ENCODE results near the gene DDX51. TPM values are rescaled to one million over a fixed set of nuclear protein-coding genes. Genes with fewer than 3 reads are reported as not detected.

DDX51 gene, protein sequence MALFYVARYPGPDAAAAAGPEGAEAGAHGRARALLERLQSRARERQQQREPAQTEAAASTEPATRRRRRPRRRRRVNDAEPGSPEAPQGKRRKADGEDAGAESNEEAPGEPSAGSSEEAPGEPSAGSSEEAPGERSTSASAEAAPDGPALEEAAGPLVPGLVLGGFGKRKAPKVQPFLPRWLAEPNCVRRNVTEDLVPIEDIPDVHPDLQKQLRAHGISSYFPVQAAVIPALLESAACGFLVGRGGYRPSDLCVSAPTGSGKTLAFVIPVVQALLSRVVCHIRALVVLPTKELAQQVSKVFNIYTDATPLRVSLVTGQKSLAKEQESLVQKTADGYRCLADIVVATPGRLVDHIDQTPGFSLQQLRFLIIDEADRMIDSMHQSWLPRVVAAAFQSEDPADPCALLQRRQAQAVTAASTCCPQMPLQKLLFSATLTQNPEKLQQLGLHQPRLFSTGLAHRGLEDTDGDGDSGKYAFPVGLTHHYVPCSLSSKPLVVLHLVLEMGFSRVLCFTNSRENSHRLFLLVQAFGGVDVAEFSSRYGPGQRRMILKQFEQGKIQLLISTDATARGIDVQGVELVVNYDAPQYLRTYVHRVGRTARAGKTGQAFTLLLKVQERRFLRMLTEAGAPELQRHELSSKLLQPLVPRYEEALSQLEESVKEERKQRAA
- 11.8 TPM for polyA plus RNA-seq (2013, experiment 1 of 2)
- 10.3 TPM for polyA plus RNA-seq (2013, experiment 2 of 2)

DNA sequence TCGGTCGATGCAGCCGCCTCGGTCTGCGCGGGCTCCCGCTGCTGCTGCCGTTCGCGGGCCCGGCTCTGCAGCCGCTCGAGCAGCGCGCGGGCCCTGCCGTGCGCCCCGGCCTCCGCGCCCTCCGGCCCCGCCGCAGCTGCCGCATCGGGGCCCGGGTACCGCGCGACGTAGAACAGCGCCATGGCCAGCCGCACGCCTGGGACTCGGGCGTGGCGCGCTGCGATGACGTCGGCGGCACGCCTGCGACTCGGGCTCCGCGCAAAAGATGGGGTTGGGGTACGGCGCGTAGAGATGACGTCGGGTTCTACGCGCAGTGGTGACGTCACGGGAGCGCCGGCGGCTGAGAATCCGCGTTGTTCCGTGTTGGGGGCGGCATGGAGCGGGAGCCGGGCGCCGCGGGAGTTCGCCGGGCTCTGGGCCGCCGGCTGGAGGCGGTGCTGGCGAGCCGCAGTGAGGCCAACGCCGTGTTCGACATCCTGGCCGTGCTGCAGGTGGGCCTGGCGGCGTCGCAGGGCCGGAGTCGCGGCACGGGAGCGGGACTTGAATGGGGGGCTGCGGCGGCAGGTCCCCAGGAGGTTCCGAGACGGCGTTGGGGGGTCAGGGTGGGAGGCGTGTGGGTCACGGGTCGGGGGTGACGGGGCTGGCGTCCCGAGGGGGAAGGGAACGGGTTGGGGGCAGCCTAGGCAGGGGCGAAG is at the start of gene DDX51, which contains the start of gene NOC4L:
DDX51 (minus strand) TSS at position 205 of the 695 bp plus-strand sequence; CDS start at position 182, 23 bp downstream.
NOC4L (plus strand) TSS at position 343 of the 695 bp plus-strand sequence; CDS start at position 375, 32 bp downstream.
- no peaks in the 10 kb centered on the region for H3K27me3 ChIP-seq (ENCODE audit: insufficient read depth, low read length, poor library complexity)
- H3K4me1 ChIP-seq (ENCODE audit: control insufficient read depth, low read depth, low read length), result peaks cover 2% of the 10 kb centered on the region
- peak within 1 kb of the TSS; percentile 91 for H3K9ac ChIP-seq (ENCODE audit: low read length)
- H2BK5ac ChIP-seq (ENCODE audit: low read length), result no peak within 1 kb of the TSS
- peaks cover 24% of the 10 kb centered on the region for H3K79me1 ChIP-seq (ENCODE audit: low read length)
- H3K79me2 ChIP-seq (ENCODE audit: control insufficient read depth, insufficient read depth, low read length), result peaks cover 27% of the 10 kb centered on the region
- H3K4ac ChIP-seq (ENCODE audit: low read depth, low read length), result peak within 1 kb of the TSS; percentile 66
- no peak within 1 kb of the TSS for H4K5ac ChIP-seq (ENCODE audit: low read length)
- H2AK5ac ChIP-seq (ENCODE audit: low read length), result no peak within 1 kb of the TSS
- H3K4me2 ChIP-seq (ENCODE audit: low read length), result peak within 1 kb of the TSS; percentile 80
- H2BK120ac ChIP-seq (ENCODE audit: low read depth, low read length), result no peak within 1 kb of the TSS
- peak within 1 kb of the TSS; percentile 96 for H3K56ac ChIP-seq (ENCODE audit: low read length)
- peak within 1 kb of the TSS; percentile 84 for H3K4me3 ChIP-seq (ENCODE audit: low read length)
- DNase-seq, result peak; percentile 96
- H3K18ac ChIP-seq (ENCODE audit: low read length), result no peak within 1 kb of the TSS
- H3K23ac ChIP-seq (ENCODE audit: low read length), result peak within 1 kb of the TSS; percentile 45
- peaks cover 6% of the 10 kb centered on the region for H3K36me3 ChIP-seq (ENCODE audit: control insufficient read depth, insufficient read depth, low read length)
- WGBS (ENCODE audit: extremely low coverage, insufficient coverage, low lambda C conversion rate), result no CpG with 5 or more reads among the region's 100 CpGs
- H3K27ac ChIP-seq (ENCODE audit: low read depth, low read length), result no peak within 1 kb of the TSS
- H4K8ac ChIP-seq (ENCODE audit: low read depth, low read length), result peak within 1 kb of the TSS; percentile 43
- no peak within 1 kb of the TSS for H2BK15ac ChIP-seq (replicated peaks; ENCODE audit: low read depth)

DNA sequence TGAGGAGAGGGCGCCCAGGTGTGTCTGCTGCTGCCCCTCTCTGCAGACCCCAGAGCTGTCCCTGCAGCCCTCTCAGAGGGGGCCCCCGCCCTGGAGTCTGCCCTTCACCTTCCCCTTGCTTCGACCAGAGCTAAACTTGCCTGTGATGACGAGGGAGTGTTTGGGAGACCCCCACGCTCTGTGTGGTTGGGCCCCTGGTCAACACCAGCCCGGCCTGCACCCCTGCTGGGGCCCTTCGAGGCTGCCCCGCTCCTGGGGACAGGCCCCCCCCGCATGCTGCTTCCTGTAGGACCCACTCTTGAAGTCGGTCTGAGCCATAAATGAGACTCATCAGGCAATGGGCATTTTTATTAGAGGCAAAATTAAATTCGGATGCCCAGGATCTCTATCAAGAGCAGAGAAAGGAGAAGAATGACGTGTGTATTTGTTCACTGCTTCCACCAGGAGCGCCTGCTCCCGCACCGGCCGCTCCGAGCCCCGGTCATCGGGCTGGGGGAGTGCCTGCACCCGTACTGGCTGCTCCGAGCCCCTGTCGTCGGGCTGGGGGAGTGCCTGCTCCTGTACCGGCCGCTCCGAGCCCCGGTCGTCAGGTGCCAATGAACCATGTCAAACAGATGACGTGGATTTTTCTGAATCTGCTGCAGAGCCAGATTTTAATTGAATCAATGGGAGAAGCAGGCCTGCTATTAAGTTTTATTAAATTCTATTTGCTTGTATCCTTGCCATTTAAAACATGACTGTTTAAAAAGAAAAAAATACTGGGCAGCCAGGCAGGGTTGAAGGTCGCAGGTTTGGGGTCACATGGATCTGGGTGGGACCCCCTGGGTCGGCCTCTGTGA is 47.8 kb upstream of the DDX51 start:
- Histone ChIP-seq H3K9ac (ENCODE audit: low read length) (no peak overlapping the region), H4K5ac (ENCODE audit: low read length) (no peak overlapping the region), H3K18ac (ENCODE audit: low read length) (no peak overlapping the region), H3K4me1 (ENCODE audit: control insufficient read depth, low read depth, low read length) (no peaks in the 10 kb centered on the region), H3K4ac (ENCODE audit: low read depth, low read length) (no peak overlapping the region), H3K4me3 (ENCODE audit: low read length) (no peak overlapping the region), H2BK120ac (ENCODE audit: low read depth, low read length) (no peak overlapping the region), H3K4me2 (ENCODE audit: low read length) (no peak overlapping the region), H3K27me3 (ENCODE audit: insufficient read depth, low read length, poor library complexity) (no peaks in the 10 kb centered on the region), H3K23ac (ENCODE audit: low read length) (no peak overlapping the region), H2BK5ac (ENCODE audit: low read length) (no peak overlapping the region), H3K27ac (ENCODE audit: low read depth, low read length) (no peak overlapping the region), H3K79me1 (ENCODE audit: low read length) (no peaks in the 10 kb centered on the region), H2AK5ac (ENCODE audit: low read length) (no peak overlapping the region), H3K56ac (ENCODE audit: low read length) (no peak overlapping the region), H4K8ac (ENCODE audit: low read depth, low read length) (no peak overlapping the region), H2BK15ac (replicated peaks; ENCODE audit: low read depth) (no peak overlapping the region), H3K36me3 (ENCODE audit: control insufficient read depth, insufficient read depth, low read length) (no peaks in the 10 kb centered on the region), H3K79me2 (ENCODE audit: control insufficient read depth, insufficient read depth, low read length) (no peaks in the 10 kb centered on the region)
- WGBS (ENCODE audit: extremely low coverage, insufficient coverage, low lambda C conversion rate), result no CpG with 5 or more reads among the region's 31 CpGs
- DNase-seq, result no peak

DNA sequence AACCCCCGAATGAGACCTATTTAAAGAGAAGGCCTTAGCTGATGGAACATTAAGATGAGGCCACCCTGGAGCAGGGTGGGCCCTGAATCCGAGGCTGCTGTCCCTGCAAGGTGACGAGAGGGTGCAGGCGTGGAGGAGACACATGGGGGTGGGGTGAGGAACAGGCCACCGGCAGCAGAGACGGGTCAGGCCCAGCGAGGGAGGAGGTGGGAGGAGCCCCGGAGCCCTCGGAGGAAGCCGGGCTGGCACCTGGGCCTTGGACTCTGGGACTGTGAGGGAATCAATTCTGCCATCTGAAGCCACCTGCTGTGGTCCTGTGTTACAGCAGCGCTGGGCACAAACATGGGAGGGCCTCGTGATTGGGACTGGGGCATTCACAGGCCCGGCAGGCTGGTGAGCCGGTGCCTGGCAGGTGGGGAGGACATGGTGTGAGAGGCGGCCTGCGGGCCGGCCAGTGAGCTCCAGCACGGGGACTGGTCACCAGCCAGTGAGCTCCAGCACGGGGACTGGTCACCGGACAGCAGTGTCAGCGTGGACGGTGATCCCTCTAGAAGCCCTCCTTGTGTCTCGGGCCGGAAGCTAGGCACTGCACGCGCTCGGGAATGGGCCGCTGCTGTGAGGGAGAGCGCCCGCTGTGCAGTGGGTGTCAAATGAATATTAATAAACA is 46.8 kb upstream of the DDX51 start:
- Histone ChIP-seq H3K18ac (ENCODE audit: low read length) (no peak overlapping the region), H3K79me2 (ENCODE audit: control insufficient read depth, insufficient read depth, low read length) (no peaks in the 10 kb centered on the region), H3K79me1 (ENCODE audit: low read length) (no peaks in the 10 kb centered on the region), H2BK120ac (ENCODE audit: low read depth, low read length) (no peak overlapping the region), H3K9ac (ENCODE audit: low read length) (no peak overlapping the region), H4K8ac (ENCODE audit: low read depth, low read length) (no peak overlapping the region), H3K4me2 (ENCODE audit: low read length) (no peak overlapping the region), H3K36me3 (ENCODE audit: control insufficient read depth, insufficient read depth, low read length) (no peaks in the 10 kb centered on the region), H4K5ac (ENCODE audit: low read length) (no peak overlapping the region), H3K27me3 (ENCODE audit: insufficient read depth, low read length, poor library complexity) (no peaks in the 10 kb centered on the region), H3K4me3 (ENCODE audit: low read length) (no peak overlapping the region), H3K23ac (ENCODE audit: low read length) (no peak overlapping the region), H3K4ac (ENCODE audit: low read depth, low read length) (no peak overlapping the region), H3K27ac (ENCODE audit: low read depth, low read length) (no peak overlapping the region), H2BK15ac (replicated peaks; ENCODE audit: low read depth) (no peak overlapping the region), H2BK5ac (ENCODE audit: low read length) (no peak overlapping the region), H2AK5ac (ENCODE audit: low read length) (no peak overlapping the region), H3K4me1 (ENCODE audit: control insufficient read depth, low read depth, low read length) (no peaks in the 10 kb centered on the region), H3K56ac (ENCODE audit: low read length) (no peak overlapping the region)
- DNase-seq, result no peak
- WGBS (ENCODE audit: extremely low coverage, insufficient coverage, low lambda C conversion rate), result no CpG with 5 or more reads among the region's 30 CpGs

DNA sequence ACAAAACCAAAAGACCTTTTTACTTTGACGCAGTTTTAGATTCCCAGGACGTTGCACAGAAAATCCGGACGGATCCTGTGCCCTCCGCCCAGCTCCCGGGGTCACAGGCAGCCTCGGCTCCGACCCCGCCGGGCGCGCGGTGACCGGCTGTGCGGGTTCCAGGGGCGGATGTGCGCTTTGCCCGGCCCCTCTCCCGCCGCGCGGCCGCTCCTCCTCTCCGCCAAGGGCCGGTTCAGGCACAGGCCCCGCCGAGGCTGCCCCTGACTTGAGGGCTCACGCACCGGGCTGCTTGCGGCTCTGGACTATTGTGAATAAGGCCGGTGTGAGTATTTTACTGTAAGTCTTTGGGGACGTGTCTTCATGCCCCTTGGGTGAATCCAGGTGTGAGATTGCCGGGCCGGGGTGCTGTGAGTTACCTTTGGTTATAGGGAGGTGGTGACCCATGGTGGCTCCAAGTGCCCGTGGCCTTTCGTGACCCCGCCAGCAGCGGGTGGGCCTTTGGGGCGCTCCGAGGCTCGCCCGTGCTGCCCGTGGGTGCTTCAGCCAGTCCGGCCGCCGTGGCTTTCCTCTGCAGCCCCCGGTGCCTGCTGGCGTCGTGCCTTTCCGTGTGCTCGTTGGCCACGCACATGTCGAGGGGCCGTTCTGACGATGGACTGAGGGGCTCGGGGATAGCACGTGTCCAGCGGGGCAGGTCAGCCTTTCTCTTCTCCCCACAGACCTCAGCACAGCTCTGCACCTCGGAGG is 46.1 kb upstream of the DDX51 start:
- H3K79me2 ChIP-seq (ENCODE audit: control insufficient read depth, insufficient read depth, low read length), result no peaks in the 10 kb centered on the region
- peak overlapping the region; percentile 93 for H3K4me2 ChIP-seq (ENCODE audit: low read length)
- H3K18ac ChIP-seq (ENCODE audit: low read length), result no peak overlapping the region
- peak overlapping the region; percentile 29 for H3K4me3 ChIP-seq (ENCODE audit: low read length)
- no peak overlapping the region for H3K4ac ChIP-seq (ENCODE audit: low read depth, low read length)
- no peak overlapping the region for H2AK5ac ChIP-seq (ENCODE audit: low read length)
- H3K4me1 ChIP-seq (ENCODE audit: control insufficient read depth, low read depth, low read length), result no peaks in the 10 kb centered on the region
- no peak overlapping the region for H4K5ac ChIP-seq (ENCODE audit: low read length)
- H2BK15ac ChIP-seq (replicated peaks; ENCODE audit: low read depth), result no peak overlapping the region
- no peak overlapping the region for H2BK120ac ChIP-seq (ENCODE audit: low read depth, low read length)
- no peaks in the 10 kb centered on the region for H3K36me3 ChIP-seq (ENCODE audit: control insufficient read depth, insufficient read depth, low read length)
- H3K23ac ChIP-seq (ENCODE audit: low read length), result no peak overlapping the region
- no peak overlapping the region for H4K8ac ChIP-seq (ENCODE audit: low read depth, low read length)
- no peak overlapping the region for H3K27ac ChIP-seq (ENCODE audit: low read depth, low read length)
- H3K56ac ChIP-seq (ENCODE audit: low read length), result peak overlapping the region; percentile 49
- H3K27me3 ChIP-seq (ENCODE audit: insufficient read depth, low read length, poor library complexity), result no peaks in the 10 kb centered on the region
- H2BK5ac ChIP-seq (ENCODE audit: low read length), result no peak overlapping the region
- DNase-seq, result no peak
- no CpG with 5 or more reads among the region's 59 CpGs for WGBS (ENCODE audit: extremely low coverage, insufficient coverage, low lambda C conversion rate)
- H3K79me1 ChIP-seq (ENCODE audit: low read length), result no peaks in the 10 kb centered on the region
- peak overlapping the region; percentile 64 for H3K9ac ChIP-seq (ENCODE audit: low read length)

Measured in mesendoderm (in vitro differentiated cells).